RCC 7860 (cell line): ENCODE data around the gene CCSER1.
"Not testable (repeated sequence)": the region's sequence is repeated elsewhere in the genome, so short reads cannot be mapped to it uniquely, and the experiment has no call there.

Experiments used
- DNase-seq: peaks from one replicate; pipeline ENCODE4 v3.0.0-alpha.2; 2015; ENCODE audit warnings: low spot score
- FAIRE-seq: peaks from 2 replicates; lab custom pipeline; 2012; peaks lifted over from hg19 to GRCh38; lab: Jason Lieb, UNC

CCSER1 gene

GRCh38 chr4:90798948-90799347, 671.8 kb downstream of the CCSER1 start:
- DNase-seq (no peak), FAIRE-seq (no peak)

- DNase-seq (no peak), FAIRE-seq (no peak)
Measured at GRCh38 chr4:90799895-90800294, 672.7 kb downstream of the CCSER1 start.

- no peak for FAIRE-seq
Measured at GRCh38 chr4:90815569-90815968, 688.4 kb downstream of the CCSER1 start.

GRCh38 chr4:90816754-90817153, 689.6 kb downstream of the CCSER1 start:
- FAIRE-seq: no peak

More at GRCh38 chr4:90815569-90815968, 688.4 kb downstream of the CCSER1 start:
- DNase-seq: no peak

GRCh38 chr4:90824266-90825150, 697.3 kb downstream of the CCSER1 start:
- FAIRE-seq (no peak), DNase-seq (no peak)

More at GRCh38 chr4:90816754-90817153, 689.6 kb downstream of the CCSER1 start:
- DNase-seq: no peak

GRCh38 chr4:90825849-90826248, 698.7 kb downstream of the CCSER1 start:
- FAIRE-seq (no peak), DNase-seq (no peak)

- no peak for FAIRE-seq
- DNase-seq: no peak
Measured at GRCh38 chr4:90833706-90834105, 706.5 kb downstream of the CCSER1 start.

- FAIRE-seq: no peak
- no peak for DNase-seq
Measured at GRCh38 chr4:90837241-90837640, 710.0 kb downstream of the CCSER1 start.

- FAIRE-seq, DNase-seq: not testable (repeated sequence)
Measured at GRCh38 chr4:90838859-90839258, 711.7 kb downstream of the CCSER1 start.

- DNase-seq (no peak), FAIRE-seq (no peak)
Measured at GRCh38 chr4:90840291-90840690, 713.1 kb downstream of the CCSER1 start.

GRCh38 chr4:90840828-90841227, 713.6 kb downstream of the CCSER1 start:
- FAIRE-seq: no peak

GRCh38 chr4:90841676-90842075, 714.5 kb downstream of the CCSER1 start:
- FAIRE-seq (no peak), DNase-seq (no peak)

More at GRCh38 chr4:90840828-90841227, 713.6 kb downstream of the CCSER1 start:
- no peak for DNase-seq

GRCh38 chr4:90842960-90843359, 715.8 kb downstream of the CCSER1 start:
- no peak for DNase-seq

GRCh38 chr4:90844241-90844640, 717.0 kb downstream of the CCSER1 start:
- FAIRE-seq: no peak

More at GRCh38 chr4:90842960-90843359, 715.8 kb downstream of the CCSER1 start:
- FAIRE-seq: peak; percentile 70

GRCh38 chr4:90845777-90846176, 718.6 kb downstream of the CCSER1 start:
- DNase-seq (no peak), FAIRE-seq (peak; percentile 78)

More at GRCh38 chr4:90844241-90844640, 717.0 kb downstream of the CCSER1 start:
- no peak for DNase-seq

- no peak for FAIRE-seq
- DNase-seq: no peak
Measured at GRCh38 chr4:90852237-90852636, 725.0 kb downstream of the CCSER1 start.

- FAIRE-seq (no peak), DNase-seq (no peak)
Measured at GRCh38 chr4:90855111-90855510, 727.9 kb downstream of the CCSER1 start.

- no peak for FAIRE-seq
- DNase-seq: no peak
Measured at GRCh38 chr4:90857081-90857820, 730.1 kb downstream of the CCSER1 start.

GRCh38 chr4:90875791-90876190, 748.6 kb downstream of the CCSER1 start:
- no peak for FAIRE-seq
- no peak for DNase-seq

- DNase-seq: no peak
- no peak for FAIRE-seq
Measured at GRCh38 chr4:90876296-90876695, 749.1 kb downstream of the CCSER1 start.

GRCh38 chr4:90883519-90883918, 756.3 kb downstream of the CCSER1 start:
- no peak for DNase-seq
- FAIRE-seq: no peak

GRCh38 chr4:90888571-90888970, 761.4 kb downstream of the CCSER1 start:
- DNase-seq (no peak), FAIRE-seq (no peak)
